ENCODE data around the gene HPN. TPM values are rescaled to one million over a fixed set of nuclear protein-coding genes. Genes with fewer than 3 reads are reported as not detected.
A peak's percentile ranks its signal among the peaks of the same experiment; 100 is the strongest.

The HPN gene
- total and polyA plus RNA-seq, 2 of the 13 experiments (the other 11 are each of a cell fraction or from before 2014, with no cell fraction given): 46.7 to 261 TPM

DNA sequence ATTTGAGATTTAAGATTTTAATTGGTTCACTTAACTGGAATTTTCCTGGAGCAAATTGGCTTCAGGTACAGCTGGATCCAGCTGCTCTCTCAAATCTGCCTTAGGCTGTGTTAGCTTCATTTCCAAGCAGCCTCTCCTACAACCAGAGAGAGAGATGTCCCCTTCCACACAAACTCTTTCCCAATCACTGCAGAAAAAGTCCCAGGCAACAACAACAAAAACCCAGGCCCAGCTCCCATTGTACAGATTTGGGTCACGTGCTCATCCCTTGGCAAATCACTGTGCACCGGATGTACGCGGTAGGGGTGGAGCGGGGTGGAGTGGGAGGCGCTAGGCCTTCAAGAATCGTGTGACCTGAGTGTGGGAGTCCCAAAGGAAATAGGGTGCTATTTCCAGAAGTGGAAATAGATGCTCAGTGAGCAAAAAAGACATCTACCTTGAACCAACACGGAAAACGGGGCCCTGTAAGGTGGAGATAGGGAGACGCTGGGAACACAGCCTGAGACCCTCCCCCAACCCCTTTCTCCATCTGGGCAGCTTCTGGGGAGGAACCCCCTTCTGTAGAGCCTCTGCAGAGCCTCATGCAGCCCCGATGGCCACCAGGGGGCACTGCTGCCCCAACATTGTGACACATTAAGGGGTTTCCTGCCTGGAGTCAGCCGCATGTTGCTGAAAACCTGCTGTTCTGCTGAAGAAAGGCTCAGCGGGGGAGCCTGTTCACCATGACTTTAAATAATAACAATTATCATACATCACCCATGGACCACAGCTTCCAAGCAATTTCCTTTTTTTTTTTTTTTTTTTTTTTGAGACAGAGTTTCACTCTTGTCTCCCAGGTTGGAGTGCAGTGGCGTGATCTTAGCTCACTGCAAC lies 25.4 kb downstream of the HPN start (continued):
- TF ChIP-seq ZNF326 (CRISPR knock-in tag; IDR thresholded peaks at IDR 0.05; ENCODE audit: borderline replicate concordance): no peak
- TF ChIP-seq ZNF776 (CRISPR knock-in tag; IDR thresholded peaks at IDR 0.05): no peak
- no peak for TF ChIP-seq REXO4 (CRISPR knock-in tag; IDR thresholded peaks at IDR 0.05; ENCODE audit: borderline replicate concordance)
- TF ChIP-seq POLR2A (IDR thresholded peaks at IDR 0.05; ENCODE audit: insufficient read depth in 1 of 2, low read depth in 2 of 2, low read length in 2 of 2): peak in 1 of 2 experiments; percentile 31; a peak in 1 of 4 replicates
- no peak for TF ChIP-seq BCL6 (CRISPR knock-in tag; IDR thresholded peaks at IDR 0.05)
- peak; percentile 93 for TF ChIP-seq STAG1 (CRISPR knock-in tag; IDR thresholded peaks at IDR 0.05)
- TF ChIP-seq RFX5 (IDR thresholded peaks at IDR 0.05; ENCODE audit: low read depth, low read length): no peak
- no peak for TF ChIP-seq RNF2 (conservative IDR thresholded peaks at IDR 0.05; ENCODE audit: low read depth)
- 0 out of 2 replicates have a peak, but pooled peaks have one; percentile 45 for TF ChIP-seq ZNF614 (CRISPR knock-in tag; IDR thresholded peaks at IDR 0.05; ENCODE audit: borderline replicate concordance)
- no peak; the same call in 1 of the 2 replicates for TF ChIP-seq ZNF563 (CRISPR knock-in tag; IDR thresholded peaks at IDR 0.05)
- TF ChIP-seq RFXAP (CRISPR knock-in tag; IDR thresholded peaks at IDR 0.05; ENCODE audit: borderline replicate concordance): peak; percentile 71
- no peak for TF ChIP-seq TGIF2 (CRISPR knock-in tag; IDR thresholded peaks at IDR 0.05)
- no peak for TF ChIP-seq ZNF383 (CRISPR knock-in tag; IDR thresholded peaks at IDR 0.05; ENCODE audit: borderline replicate concordance)
- TF ChIP-seq CREM (IDR thresholded peaks at IDR 0.05): no peak
- no peak for TF ChIP-seq CREM (CRISPR knock-in tag; IDR thresholded peaks at IDR 0.05)
- no peak for TF ChIP-seq JDP2 (CRISPR knock-in tag; IDR thresholded peaks at IDR 0.05; ENCODE audit: borderline replicate concordance)
- TF ChIP-seq, protein P1, sequence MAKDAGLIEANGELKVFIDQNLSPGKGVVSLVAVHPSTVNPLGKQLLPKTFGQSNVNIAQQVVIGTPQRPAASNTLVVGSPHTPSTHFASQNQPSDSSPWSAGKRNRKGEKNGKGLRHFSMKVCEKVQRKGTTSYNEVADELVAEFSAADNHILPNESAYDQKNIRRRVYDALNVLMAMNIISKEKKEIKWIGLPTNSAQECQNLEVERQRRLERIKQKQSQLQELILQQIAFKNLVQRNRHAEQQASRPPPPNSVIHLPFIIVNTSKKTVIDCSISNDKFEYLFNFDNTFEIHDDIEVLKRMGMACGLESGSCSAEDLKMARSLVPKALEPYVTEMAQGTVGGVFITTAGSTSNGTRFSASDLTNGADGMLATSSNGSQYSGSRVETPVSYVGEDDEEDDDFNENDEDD (CRISPR knock-in tag; IDR thresholded peaks at IDR 0.05; ENCODE audit: borderline replicate concordance): no peak
- TF ChIP-seq BHLHE40 (IDR thresholded peaks at IDR 0.05; ENCODE audit: low read length): no peak
- peak; percentile 32; the same call in 1 of the 2 replicates for TF ChIP-seq CEBPG (CRISPR knock-in tag; IDR thresholded peaks at IDR 0.05)
- TF ChIP-seq, protein P2, sequence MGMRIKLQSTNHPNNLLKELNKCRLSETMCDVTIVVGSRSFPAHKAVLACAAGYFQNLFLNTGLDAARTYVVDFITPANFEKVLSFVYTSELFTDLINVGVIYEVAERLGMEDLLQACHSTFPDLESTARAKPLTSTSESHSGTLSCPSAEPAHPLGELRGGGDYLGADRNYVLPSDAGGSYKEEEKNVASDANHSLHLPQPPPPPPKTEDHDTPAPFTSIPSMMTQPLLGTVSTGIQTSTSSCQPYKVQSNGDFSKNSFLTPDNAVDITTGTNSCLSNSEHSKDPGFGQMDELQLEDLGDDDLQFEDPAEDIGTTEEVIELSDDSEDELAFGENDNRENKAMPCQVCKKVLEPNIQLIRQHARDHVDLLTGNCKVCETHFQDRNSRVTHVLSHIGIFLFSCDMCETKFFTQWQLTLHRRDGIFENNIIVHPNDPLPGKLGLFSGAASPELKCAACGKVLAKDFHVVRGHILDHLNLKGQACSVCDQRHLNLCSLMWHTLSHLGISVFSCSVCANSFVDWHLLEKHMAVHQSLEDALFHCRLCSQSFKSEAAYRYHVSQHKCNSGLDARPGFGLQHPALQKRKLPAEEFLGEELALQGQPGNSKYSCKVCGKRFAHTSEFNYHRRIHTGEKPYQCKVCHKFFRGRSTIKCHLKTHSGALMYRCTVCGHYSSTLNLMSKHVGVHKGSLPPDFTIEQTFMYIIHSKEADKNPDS (CRISPR knock-in tag; IDR thresholded peaks at IDR 0.05): no peak
- no peak for TF ChIP-seq SCMH1 (CRISPR knock-in tag; IDR thresholded peaks at IDR 0.05; ENCODE audit: borderline replicate concordance)
- TF ChIP-seq, protein P3, sequence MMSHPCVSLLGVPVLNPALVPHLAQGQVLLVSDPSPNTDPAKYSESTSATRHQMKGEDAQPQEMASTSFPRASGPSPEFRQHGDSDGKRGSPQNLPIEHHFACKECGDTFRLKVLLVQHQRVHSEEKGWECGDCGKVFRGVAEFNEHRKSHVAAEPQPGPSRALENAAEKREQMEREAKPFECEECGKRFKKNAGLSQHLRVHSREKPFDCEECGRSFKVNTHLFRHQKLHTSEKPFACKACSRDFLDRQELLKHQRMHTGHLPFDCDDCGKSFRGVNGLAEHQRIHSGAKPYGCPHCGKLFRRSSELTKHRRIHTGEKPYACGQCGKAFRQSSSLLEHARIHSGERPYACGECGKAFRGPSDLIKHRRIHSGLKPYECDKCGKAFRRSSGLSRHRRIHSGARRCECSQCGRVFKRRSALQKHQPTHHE (CRISPR knock-in tag; IDR thresholded peaks at IDR 0.05; ENCODE audit: borderline replicate concordance): no peak
- TF ChIP-seq, protein P4, sequence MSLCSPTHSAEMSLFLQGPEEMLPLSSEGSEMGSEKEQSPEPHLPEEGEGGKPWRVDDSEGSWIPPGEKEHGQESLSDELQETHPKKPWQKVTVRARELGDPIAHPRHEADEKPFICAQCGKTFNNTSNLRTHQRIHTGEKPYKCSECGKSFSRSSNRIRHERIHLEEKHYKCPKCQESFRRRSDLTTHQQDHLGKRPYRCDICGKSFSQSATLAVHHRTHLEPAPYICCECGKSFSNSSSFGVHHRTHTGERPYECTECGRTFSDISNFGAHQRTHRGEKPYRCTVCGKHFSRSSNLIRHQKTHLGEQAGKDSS (CRISPR knock-in tag; IDR thresholded peaks at IDR 0.05; ENCODE audit: borderline replicate concordance, low read depth): no peak
- TF ChIP-seq ZNF780A (CRISPR knock-in tag; IDR thresholded peaks at IDR 0.05): no peak
- TF ChIP-seq NFE2 (CRISPR knock-in tag; IDR thresholded peaks at IDR 0.05): no peak
- no peak for TF ChIP-seq FOXM1 (CRISPR knock-in tag; IDR thresholded peaks at IDR 0.05)
- TF ChIP-seq ZNF737 (CRISPR knock-in tag; IDR thresholded peaks at IDR 0.05; ENCODE audit: borderline replicate concordance): no peak
